ENCODE results near the gene FHOD3.

FHOD3 gene

DNA sequence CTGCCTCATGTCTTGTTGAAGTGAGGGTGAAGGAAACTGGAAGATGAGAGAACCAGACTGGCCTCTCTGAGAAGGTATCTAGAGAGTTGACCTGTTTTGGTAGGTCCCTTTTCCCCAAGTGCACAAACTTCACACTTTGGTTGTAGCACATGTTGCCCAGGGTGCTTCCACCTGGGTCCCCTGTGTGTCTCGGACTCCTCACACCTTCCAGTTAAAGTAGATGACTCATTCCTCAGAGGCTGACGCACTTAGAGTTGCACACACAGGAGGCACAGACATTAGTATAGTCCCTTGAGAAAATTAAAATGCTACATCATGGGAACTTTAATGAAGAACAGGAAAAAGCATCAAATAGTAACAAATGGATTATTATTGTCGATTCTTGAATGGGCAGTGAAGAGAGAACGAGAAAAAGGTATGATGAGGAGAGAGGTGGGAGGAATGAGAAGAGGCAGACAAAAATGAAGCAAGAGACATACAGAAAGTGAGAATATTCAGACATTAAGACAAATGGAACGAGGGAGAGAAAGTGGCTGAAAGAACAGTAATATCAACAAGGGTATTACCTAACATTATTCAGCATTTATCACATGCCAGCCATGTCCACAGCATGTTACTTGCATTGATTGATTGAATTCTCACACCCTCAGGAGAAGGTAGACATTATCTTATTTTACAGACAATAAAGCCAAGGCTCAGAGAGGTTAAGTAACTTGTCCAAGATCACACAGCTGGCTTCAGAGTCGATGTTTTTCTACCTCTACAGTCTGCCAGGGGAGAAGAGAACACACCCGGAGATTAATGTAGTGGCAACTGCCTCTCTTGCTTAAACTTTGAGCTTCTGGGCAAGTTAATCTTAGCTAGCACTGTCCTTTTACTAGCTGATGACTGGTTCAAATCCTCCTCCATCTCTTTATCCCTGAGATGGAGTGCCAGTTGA lies 68.6 kb downstream of the FHOD3 start:
- no peak overlapping the region for H3K4me3 ChIP-seq (ENCODE audit: low read depth, low read length)
- DNase-seq (ENCODE audit: low read depth), result peak; percentile 90
- TF ChIP-seq, protein P1, sequence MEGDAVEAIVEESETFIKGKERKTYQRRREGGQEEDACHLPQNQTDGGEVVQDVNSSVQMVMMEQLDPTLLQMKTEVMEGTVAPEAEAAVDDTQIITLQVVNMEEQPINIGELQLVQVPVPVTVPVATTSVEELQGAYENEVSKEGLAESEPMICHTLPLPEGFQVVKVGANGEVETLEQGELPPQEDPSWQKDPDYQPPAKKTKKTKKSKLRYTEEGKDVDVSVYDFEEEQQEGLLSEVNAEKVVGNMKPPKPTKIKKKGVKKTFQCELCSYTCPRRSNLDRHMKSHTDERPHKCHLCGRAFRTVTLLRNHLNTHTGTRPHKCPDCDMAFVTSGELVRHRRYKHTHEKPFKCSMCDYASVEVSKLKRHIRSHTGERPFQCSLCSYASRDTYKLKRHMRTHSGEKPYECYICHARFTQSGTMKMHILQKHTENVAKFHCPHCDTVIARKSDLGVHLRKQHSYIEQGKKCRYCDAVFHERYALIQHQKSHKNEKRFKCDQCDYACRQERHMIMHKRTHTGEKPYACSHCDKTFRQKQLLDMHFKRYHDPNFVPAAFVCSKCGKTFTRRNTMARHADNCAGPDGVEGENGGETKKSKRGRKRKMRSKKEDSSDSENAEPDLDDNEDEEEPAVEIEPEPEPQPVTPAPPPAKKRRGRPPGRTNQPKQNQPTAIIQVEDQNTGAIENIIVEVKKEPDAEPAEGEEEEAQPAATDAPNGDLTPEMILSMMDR (IDR thresholded peaks at IDR 0.05; ENCODE audit: insufficient read depth, low read depth, low read length, missing control alignments), result no peak

DNA sequence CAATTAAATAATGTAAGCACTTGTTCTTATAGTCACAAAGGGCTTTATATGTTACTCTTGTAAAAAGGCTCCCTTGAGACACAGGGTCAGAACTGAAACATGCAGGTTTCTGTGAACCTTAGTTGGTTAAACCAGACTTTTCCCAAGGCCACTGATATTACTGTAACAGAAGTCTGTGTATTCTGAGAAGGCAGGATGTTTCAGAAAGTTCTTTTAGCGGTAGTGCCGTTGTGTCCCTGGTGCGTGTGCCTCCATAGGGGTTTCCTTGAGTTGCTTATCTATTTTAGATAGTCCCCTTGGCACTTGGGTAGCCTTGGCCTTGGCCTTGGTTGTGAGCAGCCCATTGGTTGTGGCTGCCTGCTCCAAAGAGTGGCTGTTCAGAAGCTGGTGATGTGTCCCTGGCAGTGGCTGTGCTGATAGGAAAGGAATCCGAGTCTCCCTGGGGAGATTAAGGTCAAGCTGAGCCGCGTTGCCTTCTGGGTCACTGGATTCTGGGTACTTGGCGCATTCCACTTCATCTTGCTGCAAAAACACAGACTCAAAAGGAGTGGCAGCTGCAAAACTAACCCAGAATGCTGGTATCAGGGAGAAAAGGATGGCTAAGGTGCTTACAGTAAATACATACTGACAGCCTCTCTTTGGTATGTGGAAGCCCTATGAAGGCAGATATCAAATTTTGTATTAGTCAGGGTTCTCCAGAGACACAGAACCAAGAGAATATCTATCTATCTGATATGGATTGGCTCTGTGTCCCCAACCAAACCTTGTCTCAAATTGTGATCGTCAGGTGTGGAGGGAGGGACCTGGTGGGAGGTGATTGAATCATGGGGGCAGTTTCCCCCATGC lies 69.7 kb downstream of the FHOD3 start:
- peak overlapping the region; percentile 32 for H3K4me3 ChIP-seq (ENCODE audit: low read depth, low read length)
- DNase-seq (ENCODE audit: low read depth), result peak; percentile 93
- TF ChIP-seq, protein P1 (IDR thresholded peaks at IDR 0.05; ENCODE audit: insufficient read depth, low read depth, low read length, missing control alignments), result no peak

DNA sequence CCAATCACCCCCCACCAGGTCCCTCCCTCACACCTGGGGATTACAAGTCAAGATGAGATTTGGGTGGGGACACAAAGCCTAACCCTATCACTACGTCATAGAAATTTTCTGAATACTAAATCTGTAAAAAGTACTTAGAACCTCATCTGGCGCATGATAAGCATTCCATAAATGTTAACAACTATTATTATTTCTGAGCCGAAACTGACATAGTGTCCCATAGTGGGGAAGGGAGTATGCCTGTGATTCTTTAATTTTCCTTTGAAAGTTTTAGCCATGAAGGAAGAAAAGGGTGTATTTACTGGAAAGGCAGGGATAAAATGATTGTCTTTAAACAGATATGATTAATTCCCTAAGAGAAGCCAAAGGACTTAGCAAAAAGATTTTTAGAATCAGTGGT lies 71.4 kb downstream of the FHOD3 start:
- TF ChIP-seq, protein P1 (IDR thresholded peaks at IDR 0.05; ENCODE audit: insufficient read depth, low read depth, low read length, missing control alignments), result no peak
- no peak overlapping the region for H3K4me3 ChIP-seq (ENCODE audit: low read depth, low read length)

DNA sequence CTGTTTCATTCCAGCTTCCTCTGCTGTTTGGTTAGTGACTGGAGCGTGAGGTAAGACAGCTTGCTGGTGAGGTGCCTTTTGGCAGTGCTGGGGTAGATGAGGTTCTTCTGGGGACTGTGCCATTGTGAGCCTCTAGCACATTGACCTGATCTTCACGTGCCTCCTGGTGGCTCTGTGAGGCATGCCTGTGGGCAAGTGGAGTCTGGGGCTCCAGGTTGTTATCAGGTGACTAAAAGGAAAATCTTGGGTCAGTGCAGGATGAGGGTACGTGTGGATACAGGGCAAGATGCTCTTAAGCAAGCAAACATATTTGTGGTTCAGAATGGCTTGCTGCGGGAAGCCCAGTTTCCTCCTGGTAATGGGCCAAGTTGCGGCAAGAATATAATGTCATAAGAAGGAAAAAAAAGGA lies 75.4 kb downstream of the FHOD3 start:
- TF ChIP-seq, protein P1 (IDR thresholded peaks at IDR 0.05; ENCODE audit: insufficient read depth, low read depth, low read length, missing control alignments), result peak; percentile 46
- H3K4me3 ChIP-seq (ENCODE audit: low read depth, low read length), result no peak overlapping the region
- peak; percentile 74 for DNase-seq (ENCODE audit: low read depth)

More for the DNA sequence above, 71.4 kb downstream of the FHOD3 start:
- no peak for DNase-seq (ENCODE audit: low read depth)

DNA sequence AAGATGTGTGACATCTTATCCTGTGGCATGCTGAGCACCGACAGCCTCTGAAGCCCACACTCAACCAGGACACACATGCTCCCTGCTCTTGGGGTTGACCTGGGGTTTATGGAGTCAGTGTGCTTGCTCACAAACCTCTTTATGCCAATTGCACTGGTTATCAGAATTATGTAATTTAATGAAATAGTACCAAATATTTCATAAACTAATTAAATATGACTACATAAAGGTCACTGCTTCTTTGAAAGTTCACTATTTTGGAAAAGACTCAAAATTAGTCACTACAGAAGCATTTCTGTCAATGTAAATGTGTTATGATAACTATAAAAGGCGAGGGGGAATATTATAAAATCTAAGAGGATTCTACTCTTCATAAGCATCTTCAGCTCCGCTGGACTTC lies 76.7 kb downstream of the FHOD3 start:
- DNase-seq (ENCODE audit: low read depth), result no peak
- H3K4me3 ChIP-seq (ENCODE audit: low read depth, low read length), result no peak overlapping the region
- TF ChIP-seq, protein P1 (IDR thresholded peaks at IDR 0.05; ENCODE audit: insufficient read depth, low read depth, low read length, missing control alignments), result no peak

DNA sequence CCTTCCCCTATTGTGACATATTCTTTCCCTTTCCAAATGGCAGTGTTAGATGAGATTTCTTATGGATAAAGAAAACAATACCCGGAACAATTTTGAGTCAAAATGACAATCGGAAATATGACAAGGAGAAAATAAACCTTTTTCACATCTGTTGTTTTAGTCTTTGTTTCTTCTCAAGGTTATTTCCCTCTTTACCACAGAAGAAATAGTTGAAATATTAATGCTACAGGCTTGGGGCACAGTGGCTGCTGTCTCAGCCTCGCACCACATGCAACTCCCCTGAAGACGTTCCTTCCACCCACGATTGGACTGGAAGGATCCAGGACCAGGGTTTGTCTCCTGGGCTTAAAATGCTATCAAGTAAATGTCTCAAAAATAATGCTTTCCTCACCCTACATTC lies 77.6 kb downstream of the FHOD3 start:
- DNase-seq (ENCODE audit: low read depth), result peak; percentile 42
- TF ChIP-seq, protein P1 (IDR thresholded peaks at IDR 0.05; ENCODE audit: insufficient read depth, low read depth, low read length, missing control alignments), result no peak
- no peak overlapping the region for H3K4me3 ChIP-seq (ENCODE audit: low read depth, low read length)
